ENCODE results near the gene KISS1R.

The KISS1R gene

GRCh38 chr19:938233-938923, 21.2 kb downstream of the KISS1R start:
- no peak for DNase-seq (ENCODE audit: low read depth in 2 of 2)

DNA sequence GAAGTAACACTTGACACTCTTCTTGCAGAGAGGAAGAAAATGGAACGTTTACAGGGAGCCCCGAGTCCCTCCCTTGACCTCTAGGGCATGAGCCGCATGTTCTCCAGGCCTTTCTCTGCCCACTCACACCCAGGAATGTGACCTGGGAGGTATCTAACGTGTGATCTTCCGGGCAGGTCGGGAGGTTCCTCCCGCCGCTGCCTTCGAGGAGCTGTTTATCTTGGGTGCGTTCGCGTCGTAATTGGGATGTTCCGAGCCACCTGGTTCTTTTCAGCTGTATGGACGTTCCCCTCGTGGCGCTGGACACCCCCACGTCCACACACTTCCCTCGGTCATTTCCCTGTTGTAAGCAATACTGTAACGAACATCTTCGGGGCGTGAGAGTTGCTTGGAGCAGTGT, 22.3 kb downstream of the KISS1R start:
- DNase-seq (ENCODE audit: low read depth in 2 of 2) = no peak

GRCh38 chr19:939922-940321, 22.8 kb downstream of the KISS1R start:
- no peak for DNase-seq (ENCODE audit: low read depth in 2 of 2)

DNA sequence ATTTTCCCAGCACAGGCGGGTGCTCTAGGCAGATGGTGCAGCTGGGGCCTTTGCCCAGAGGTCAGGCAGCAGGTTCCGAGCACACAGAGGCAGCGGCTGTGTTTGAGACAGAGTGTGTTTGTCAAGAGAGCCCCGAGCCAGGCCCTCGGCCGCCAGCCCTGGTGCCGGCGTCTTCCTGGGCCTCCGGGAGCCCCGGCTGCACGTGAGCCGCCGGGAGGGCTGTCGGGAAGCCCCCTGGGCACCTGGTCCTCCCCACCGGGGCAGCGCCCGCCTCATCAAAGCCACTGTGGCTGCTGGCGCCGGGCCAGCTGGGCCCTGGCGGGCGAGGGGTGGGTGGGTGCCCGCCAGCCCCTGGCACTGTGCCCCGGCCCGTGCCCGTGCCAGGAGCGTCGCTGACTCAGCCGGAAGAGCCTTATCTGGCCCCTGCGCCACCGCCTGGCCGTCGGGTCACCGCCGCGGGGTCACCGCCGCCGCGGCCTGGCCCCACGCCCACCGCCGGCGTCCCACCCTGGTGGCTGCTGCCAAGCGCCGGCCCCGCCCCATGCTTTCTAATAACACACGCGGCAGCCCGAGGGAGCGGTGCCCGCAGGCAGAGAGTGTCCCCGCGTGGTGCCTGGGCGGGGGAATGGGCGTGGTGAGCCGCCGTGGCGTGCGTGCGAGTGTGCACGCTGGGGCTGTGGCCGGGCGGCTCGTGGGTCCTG, 23.6 kb downstream of the KISS1R start:
- DNase-seq (ENCODE audit: low read depth in 2 of 2) = peak; percentile 44 to 60

DNA sequence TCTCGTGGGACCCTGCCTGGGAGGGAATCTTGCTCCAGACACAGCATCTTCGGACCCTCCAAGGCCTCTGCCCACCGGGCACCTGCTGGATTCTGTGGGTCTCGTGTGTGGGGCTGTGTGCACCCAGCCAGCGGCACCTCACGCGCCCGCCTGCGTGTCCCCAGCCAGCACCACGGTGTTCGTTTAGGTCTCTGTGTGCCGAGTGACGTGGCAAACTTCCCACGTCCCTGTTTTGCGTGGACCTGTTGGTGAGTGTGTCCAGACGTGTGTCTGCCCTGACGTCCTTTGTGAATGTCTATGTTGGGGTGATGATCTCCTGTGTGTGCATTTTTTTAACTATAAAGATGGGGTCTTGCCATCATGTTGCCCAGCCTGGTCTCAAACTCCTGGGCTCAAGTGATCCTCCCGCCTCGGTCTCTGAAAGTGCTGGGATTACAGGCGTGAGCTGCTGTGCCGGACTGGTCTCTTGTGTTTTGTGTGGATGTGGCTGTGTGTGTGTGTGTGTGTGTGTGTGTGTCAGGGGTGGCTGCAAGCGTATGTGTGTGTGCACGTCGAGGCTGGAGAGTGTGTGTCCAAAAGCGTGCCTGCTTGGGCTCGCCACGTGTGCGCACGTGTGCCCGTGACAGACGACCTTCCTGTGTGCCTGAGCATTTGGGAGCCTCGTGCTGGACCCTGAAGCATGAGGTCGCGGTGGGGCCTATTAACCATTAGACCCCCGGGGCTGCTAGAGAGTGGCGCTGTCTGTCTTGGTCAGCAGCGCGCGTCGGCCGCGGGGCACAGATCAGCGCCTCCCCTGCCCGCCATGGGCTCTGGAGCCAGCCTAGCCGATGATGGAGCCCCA, 24.4 kb downstream of the KISS1R start:
- DNase-seq (ENCODE audit: low read depth in 2 of 2) = no peak

DNA sequence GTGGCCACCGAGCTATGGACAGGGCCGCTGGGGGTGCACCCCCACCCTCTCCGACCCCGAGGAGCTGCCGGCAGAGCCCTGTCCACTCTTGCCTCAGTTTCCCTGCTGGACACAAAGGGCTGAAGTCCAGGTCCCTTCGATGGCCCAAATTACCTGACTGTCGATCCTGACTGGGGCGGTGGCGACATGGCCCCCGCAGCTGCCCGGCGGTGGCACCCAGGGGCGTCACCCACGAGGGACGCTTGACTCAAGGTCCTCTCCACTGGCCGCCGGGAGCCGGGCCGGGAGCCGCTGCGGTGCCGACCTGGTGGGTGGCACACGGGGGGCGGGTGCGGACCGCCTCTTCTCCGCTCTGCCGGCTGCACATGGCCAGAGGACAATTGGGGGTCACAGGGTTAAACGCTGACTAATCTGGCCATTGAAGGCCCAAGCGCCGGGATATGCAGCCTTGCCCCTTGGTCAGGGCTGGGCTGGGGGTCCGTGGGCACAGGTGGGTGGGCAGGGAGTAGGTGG, 25.1 kb downstream of the KISS1R start:
- no peak for DNase-seq (ENCODE audit: low read depth in 2 of 2)

DNA sequence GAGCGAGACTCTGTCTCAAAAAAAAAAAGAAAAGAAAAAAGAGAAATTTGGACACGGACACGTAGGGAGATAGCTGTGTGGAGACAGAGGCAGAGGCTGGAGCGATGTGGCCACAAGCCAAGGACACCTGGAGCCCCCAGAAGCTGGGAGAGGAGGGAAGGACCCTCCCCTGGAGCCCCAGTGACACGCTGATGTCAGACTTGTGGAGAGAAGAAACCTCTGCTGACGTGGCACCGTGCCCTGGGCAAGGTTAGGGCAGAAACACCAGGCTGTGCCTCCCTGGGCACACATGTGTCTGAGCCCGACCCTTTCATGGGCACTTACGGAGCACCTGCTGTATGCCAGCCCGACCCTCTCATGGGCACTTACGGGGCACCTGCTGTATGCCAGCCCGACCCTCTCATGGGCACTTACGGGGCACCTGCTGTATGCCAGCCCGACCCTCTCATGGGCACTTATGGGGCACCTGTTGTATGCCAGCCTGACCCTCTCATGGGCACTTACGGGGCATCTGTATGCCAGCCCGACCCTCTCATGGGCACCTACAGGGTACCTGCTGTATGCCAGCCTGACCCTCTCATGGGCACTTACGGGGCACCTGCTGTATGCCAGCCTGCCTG, 26.5 kb downstream of the KISS1R start:
- no peak for DNase-seq (ENCODE audit: low read depth in 2 of 2)

- no peak for DNase-seq (ENCODE audit: low read depth in 2 of 2)
Observed at GRCh38 chr19:944171-944567, 27.0 kb downstream of the KISS1R start.

DNA sequence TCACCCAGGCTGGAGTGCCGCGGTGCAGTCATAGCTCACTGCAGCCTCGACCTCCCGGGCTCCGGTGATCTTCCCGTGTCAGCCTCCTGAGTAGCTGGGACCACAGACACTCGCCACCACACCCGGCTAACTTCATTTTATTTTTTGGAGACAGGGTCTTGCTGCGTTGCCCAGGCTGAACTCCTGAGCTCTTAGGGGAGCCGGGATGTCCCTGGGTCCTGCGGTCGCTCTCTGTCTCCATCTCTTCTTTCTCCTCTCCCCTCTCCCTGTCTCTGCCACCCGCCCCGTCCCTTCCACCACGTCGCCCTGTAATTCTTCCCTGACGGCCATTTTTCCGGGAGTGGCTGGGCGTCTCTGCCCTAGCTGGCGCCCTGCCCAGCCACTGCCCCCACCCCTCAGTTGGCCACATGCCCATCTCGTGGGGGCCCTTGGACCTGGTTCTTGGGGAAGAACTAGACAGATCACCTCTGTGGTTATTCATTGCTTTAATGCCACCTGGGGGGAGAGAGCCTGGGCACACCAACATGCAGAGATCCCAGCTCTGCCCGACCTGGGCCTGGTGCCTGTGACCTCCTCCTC, 27.6 kb downstream of the KISS1R start:
- DNase-seq (ENCODE audit: low read depth in 2 of 2) = no peak

DNA sequence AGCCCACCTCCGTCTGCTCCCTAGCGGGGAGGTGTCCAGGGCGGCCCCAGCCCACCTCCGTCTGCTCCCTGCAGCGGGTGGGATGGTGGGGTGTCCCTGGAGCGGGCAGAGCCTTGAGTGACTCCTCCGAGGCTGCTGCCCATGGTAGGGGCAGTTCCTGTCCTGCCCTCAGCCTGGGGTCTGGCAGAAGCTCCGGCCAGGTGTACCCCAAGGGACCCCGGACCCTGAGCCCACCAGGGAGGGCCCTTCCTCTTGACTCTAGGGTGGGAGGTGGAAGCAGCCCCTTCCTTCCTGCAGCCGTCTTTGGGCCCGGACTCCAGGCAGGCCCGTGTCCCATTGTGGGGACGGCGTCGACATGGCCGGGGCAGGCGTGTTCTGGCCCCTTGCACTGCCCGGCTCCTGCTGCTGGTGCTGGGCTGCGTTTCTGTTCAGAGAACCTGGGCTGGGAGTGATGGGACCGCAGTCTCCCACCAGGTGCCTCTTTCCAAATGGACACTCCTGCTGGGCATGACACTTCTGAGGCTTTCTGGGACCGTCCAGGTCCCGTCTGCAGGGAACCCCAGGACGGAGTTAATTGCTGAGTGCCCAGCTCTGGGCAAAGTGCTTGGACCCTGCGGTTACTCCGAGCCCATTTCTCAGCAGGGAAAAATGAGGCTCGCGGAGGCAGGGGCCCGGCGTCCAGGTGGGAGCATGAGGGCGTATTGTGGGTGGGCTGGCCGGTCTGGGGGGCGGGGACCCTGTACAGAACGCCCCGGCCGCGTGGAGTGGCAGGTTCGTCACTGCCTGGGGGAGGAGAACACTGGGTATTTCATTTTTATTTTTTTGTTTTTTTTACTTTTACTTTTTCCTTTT, 28.5 kb downstream of the KISS1R start:
- no peak for DNase-seq (ENCODE audit: low read depth in 2 of 2)

DNA sequence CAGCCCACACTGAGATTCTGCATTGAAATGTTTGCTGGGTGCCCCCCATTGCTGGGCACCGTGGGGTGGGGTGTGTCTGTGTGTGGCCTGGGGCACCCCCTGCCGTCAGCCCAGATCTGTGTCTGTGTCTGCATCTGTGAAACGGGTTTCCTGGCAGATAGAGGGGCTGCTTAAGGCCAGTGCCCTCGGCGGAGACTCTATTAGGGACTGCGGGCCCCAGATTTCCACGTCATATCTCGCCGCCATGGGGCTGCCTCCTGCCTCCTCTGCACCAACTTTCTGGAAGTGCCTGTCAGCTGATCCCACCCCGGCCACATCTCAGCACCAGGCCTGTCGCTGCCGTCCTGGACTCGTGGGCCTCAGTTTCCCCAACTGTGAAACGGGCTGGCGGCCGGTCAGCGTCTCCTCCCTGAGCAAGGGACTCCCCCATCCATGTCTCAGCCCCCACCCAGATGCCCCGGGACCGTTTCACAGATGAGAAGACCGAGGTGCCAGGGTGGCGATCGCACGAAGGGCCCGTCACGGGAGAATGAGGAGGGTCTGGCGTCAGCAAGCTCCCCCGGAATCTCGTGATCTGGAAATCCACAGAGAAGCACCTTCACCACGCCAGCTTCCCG, 30.1 kb downstream of the KISS1R start:
- no peak for DNase-seq (ENCODE audit: low read depth in 2 of 2)

DNA sequence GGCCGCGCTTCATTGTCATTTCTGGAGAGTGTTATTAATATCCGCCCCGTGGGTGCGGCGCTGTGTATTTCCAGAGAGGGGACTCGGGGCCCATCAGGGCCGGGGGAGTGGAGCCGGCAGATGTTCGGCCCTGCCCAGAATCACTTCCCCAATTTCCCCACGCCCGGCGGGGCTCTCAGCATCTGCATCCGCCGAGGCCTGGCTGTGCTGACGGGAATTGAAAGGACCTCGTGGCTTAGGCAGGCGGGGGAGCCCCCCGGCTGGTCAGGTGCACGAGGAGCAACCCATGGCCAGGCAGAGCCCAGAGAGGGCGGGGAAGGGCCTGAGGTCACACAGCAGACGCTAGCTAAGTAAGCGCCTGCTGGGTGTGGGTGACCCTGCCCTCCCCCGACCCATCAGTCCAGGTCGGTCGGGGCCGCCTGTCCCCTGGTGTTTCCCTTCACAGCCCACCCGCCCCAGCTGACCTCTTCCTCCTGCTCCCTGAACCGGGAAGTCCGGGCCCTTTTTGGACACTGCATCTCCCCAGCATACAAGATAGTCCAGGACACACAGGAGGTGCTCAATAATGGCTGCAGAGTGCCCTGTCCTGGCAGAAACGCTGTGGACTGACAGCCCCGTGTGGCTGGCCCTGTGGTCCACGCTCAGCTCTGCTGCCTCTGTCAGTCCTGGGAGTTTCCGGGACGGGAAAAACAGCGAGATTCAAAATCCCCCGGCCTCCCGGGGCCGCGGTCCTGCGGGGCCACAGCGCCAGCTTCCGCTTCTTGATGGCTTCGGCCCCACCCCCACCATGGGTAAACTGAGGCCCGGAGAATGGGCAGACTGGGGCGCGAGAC, 30.8 kb downstream of the KISS1R start:
- no peak for DNase-seq (ENCODE audit: low read depth in 2 of 2)

- DNase-seq (ENCODE audit: low read depth in 2 of 2) = no peak
Observed at GRCh38 chr19:948842-949496, 31.8 kb downstream of the KISS1R start.

DNA sequence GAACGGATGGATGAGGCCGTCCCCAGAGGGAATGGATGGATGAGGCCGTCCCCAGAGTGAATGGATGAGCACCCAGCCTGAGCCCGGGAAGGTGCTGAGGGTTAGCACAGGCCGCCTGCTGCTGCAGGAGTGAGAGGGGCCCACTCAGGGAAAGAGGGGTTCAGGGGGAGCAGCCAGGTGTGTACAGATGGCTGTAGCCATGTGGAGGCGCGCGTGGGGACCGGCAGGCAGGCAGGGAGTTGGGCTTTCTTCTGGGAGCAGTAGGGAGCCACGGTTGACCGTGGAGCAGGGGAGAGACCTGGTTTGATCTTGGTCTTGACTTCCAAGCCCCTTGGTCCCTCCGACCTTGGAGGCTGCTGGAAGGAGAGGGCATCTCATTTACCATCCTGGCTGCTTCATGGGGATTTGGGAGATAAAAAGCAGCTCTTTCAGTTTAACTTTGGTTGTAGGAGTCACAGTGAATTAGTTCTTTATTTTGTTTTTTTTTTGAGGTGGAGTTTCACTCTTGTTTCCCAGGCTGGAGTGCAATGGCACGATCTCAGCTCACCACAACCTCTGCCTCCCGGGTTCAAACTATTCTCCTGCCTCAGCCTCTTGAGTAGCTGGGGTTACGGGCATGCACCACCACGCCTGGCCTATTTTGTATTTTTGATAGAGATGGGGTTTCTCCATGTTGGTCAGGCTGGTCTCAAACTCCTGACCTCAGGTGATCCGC, 33.4 kb downstream of the KISS1R start:
- no peak for DNase-seq (ENCODE audit: low read depth in 2 of 2)

GRCh38 chr19:952049-952679, 35.0 kb downstream of the KISS1R start:
- DNase-seq (ENCODE audit: low read depth in 2 of 2) = no peak

DNA sequence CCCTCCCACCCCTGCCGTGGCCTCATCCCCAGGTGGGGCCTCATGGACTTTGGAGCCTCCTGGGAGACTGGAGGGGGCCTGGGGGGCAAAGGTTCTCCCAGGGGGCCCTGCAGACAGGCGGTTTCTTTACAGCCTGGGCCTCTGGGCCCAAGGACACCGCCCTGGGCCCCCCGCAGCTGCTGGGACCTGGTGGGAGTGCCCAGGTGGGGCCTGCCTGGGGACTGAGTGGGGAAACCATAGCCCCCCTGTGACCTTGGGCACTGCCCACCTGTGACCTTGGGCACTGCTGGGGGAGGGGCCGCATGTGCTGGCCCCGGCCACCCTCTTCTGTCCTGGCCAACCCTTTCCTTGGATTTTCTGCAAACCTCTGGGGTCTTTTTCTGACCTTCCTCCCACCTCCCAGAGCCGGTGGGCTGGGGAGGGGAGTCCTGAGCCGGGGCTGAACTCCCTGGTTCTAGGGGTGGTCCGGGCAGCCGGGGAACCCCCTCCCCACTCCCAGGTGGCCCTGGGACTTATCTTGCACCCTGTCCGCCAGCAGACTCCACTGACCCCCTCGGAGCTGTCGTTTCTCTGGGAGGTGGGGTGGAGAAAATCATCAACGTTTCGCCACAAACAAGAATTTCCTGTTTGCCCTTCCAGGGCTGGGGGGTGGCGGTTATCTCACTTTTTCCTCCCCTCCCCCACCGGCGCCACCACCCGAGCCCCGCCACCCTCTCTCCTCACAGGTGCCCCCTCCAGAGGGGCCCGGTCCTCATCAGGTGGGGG, 35.7 kb downstream of the KISS1R start:
- no peak for DNase-seq (ENCODE audit: low read depth in 2 of 2)
